A673 (cell line): ENCODE results near the gene LPP. TPM values are rescaled to one million over a fixed set of nuclear protein-coding genes. Genes with fewer than 3 reads are reported as not detected.

ENCODE experiments used
- BruUV-seq: library from RNA; stranded (reverse); fragments of 400-500 nt; replicated peaks from 2 replicates; lab custom pipeline; 2021; lab: Mats Ljungman, UMichigan
- CTCF ChIA-PET: fragments of 300-600 bp; sonication (Branson Sonifier 250); formaldehyde crosslinking; loops from one replicate; lab custom pipeline; 2022; ENCODE audit warnings: antibody characterized with exemption; lab: Charles Lee
- POLR2A ChIA-PET: fragments of 300-600 bp; sonication (Branson Sonifier 250); formaldehyde crosslinking; loops from one replicate; lab custom pipeline; 2022; ENCODE audit warnings: antibody characterized with exemption; ENCODE audit not compliant: low non-redundant PET; lab: Charles Lee
- DNase-seq: peaks from one replicate; pipeline ENCODE4 v3.0.0-alpha.2; 2015; ENCODE audit warnings: low spot score
- H3K27ac ChIP-seq: fragments of 200-600 bp; sonication (generic); 2 replicates; pipeline ENCODE4 v1.5.1; 2016; ENCODE audit warnings: mixed run types, low read depth, mild to moderate bottlenecking, mixed read lengths, antibody characterized with exemption, low read length; ENCODE audit not compliant: poor library complexity, severe bottlenecking
- H3K27me3 ChIP-seq: fragments of 200-600 bp; sonication (generic); replicated peaks from 2 replicates; pipeline ENCODE4 v1.6.1; 2017; ENCODE audit warnings: mixed run types, low read depth, mild to moderate bottlenecking, mixed read lengths, antibody characterized with exemption, low read length; ENCODE audit not compliant: insufficient read depth, poor library complexity
- H3K36me3 ChIP-seq: fragments of 200-600 bp; sonication (generic); 2 replicates; pipeline ENCODE4 v1.6.1; 2016; ENCODE audit warnings: mixed run types, mild to moderate bottlenecking, mixed read lengths, antibody characterized with exemption, low read length; ENCODE audit not compliant: insufficient read depth, poor library complexity, severe bottlenecking
- H3K4me1 ChIP-seq: fragments of 200-600 bp; sonication (generic); 2 replicates; pipeline ENCODE4 v1.6.1; 2017; ENCODE audit warnings: mixed run types, mild to moderate bottlenecking, mixed read lengths, antibody characterized with exemption, low read length; ENCODE audit not compliant: insufficient read depth, poor library complexity, severe bottlenecking
- H3K4me3 ChIP-seq: fragments of 200-600 bp; sonication (generic); 2 replicates; pipeline ENCODE4 v1.5.1; 2016; ENCODE audit warnings: low read depth, mixed run types, mild to moderate bottlenecking, mixed read lengths, low read length; ENCODE audit not compliant: poor library complexity, severe bottlenecking
- H3K9me3 ChIP-seq: fragments of 200-600 bp; sonication (generic); 2 replicates; pipeline ENCODE4 v1.6.1; 2016; ENCODE audit warnings: mixed run types, low read depth, mild to moderate bottlenecking, mixed read lengths, antibody characterized with exemption, low read length; ENCODE audit not compliant: poor library complexity, severe bottlenecking
- EZH2 ChIP-seq: fragments of 200-600 bp; sonication (generic); IDR thresholded peaks from 2 replicates; pipeline ENCODE4 v1.6.1; 2017; ENCODE audit warnings: borderline replicate concordance, low read depth, mild to moderate bottlenecking, mixed read lengths, antibody characterized with exemption, low read length; ENCODE audit not compliant: poor library complexity, severe bottlenecking
- intact Hi-C: fragments of 100-400 bp; cut with micrococcal nuclease; formaldehyde crosslinking; loops from one replicate; pipeline ENCODE4 v1.10.0; 2022; ENCODE audit not compliant: unreplicated experiment
- total RNA-seq: library from RNA; stranded (reverse); gene quantifications from 2 replicates; pipeline ENCODE4 v1.2.3, GENCODE V29; 2021
- TF ChIP-seq, protein P1 (sequence below): fragments of 300-800, 200-600 bp; sonication (generic); conservative IDR thresholded peaks from 2 replicates; pipeline ENCODE4 v1.5.1; 2017; ENCODE audit warnings: low read depth, mild to moderate bottlenecking, antibody characterized with exemption, low read length, moderate library complexity, mixed read lengths

LPP gene
- total RNA-seq, 1 experiment from 2014 or later = 39.7 TPM

- POLR2A ChIA-PET = no interaction called here
- Histone ChIP-seq H3K4me1 (no peaks in the 10 kb centered on the region), H3K4me3 (no peak overlapping the region), H3K27me3 (no peaks in the 10 kb centered on the region), H3K9me3 (no peaks in the 10 kb centered on the region), H3K27ac (no peak overlapping the region), H3K36me3 (no peaks in the 10 kb centered on the region)
- BruUV-seq = no TSS peak
- CTCF ChIA-PET = no interaction called here
- TF ChIP-seq EZH2 = no peak
- TF ChIP-seq, protein P1, sequence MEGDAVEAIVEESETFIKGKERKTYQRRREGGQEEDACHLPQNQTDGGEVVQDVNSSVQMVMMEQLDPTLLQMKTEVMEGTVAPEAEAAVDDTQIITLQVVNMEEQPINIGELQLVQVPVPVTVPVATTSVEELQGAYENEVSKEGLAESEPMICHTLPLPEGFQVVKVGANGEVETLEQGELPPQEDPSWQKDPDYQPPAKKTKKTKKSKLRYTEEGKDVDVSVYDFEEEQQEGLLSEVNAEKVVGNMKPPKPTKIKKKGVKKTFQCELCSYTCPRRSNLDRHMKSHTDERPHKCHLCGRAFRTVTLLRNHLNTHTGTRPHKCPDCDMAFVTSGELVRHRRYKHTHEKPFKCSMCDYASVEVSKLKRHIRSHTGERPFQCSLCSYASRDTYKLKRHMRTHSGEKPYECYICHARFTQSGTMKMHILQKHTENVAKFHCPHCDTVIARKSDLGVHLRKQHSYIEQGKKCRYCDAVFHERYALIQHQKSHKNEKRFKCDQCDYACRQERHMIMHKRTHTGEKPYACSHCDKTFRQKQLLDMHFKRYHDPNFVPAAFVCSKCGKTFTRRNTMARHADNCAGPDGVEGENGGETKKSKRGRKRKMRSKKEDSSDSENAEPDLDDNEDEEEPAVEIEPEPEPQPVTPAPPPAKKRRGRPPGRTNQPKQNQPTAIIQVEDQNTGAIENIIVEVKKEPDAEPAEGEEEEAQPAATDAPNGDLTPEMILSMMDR = no peak
- DNase-seq = no peak
- intact Hi-C loops = no loop called here
Observed at GRCh38 chr3:188448813-188449212, 294.9 kb downstream of the LPP start.

DNA sequence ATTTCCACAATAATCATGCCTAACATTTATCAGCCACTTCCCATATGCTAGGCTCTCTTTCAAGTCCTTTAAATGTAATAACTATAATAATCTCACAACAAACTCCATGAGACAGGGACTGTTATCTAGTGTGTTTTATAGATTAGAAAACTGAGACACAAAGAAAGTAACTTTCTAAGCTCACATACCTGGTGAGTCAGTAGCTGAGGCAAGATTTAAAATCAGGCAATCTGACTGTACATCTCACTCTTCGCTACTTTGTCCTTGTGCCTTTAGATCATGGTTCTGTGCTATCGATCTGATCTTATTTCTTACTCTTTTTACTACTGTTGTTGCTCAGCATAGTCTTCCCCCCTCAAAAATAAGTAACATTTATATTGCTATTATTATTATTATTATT, 295.5 kb downstream of the LPP start:
- H3K4me3 ChIP-seq = no peak overlapping the region
- no peaks in the 10 kb centered on the region for H3K9me3 ChIP-seq
- no peaks in the 10 kb centered on the region for H3K27me3 ChIP-seq
- BruUV-seq = no TSS peak
- POLR2A ChIA-PET = no interaction called here
- H3K36me3 ChIP-seq = no peaks in the 10 kb centered on the region
- CTCF ChIA-PET = no interaction called here
- TF ChIP-seq EZH2 = no peak
- TF ChIP-seq, protein P1 = no peak
- no peak for DNase-seq
- intact Hi-C loops = no loop called here
- no peak overlapping the region for H3K27ac ChIP-seq
- no peaks in the 10 kb centered on the region for H3K4me1 ChIP-seq

GRCh38 chr3:188452158-188452772, 298.3 kb downstream of the LPP start:
- Histone ChIP-seq H3K36me3 (no peaks in the 10 kb centered on the region), H3K27ac (no peak overlapping the region), H3K9me3 (no peaks in the 10 kb centered on the region), H3K27me3 (no peaks in the 10 kb centered on the region), H3K4me3 (no peak overlapping the region), H3K4me1 (no peaks in the 10 kb centered on the region)
- ChIA-PET CTCF (no interaction called here), POLR2A (interaction anchor here (0.6 kb wide), 1 partner anchor 180 kb away, joined by 3 read pairs; no protein-coding TSS in a partner anchor)
- no TSS peak for BruUV-seq
- DNase-seq = no peak
- TF ChIP-seq, protein P1 = no peak
- TF ChIP-seq EZH2 = no peak
- intact Hi-C loops = no loop called here
